Activated CD8-positive, alpha-beta memory T cell treated with anti-CD3 and anti-CD28 coated beads, Interleukin-2, amount 50 U/mL, for 24 hours (primary cell): ENCODE data around the gene UST.
"Not testable (repeated sequence)": the region's sequence is repeated elsewhere in the genome, so short reads cannot be mapped to it uniquely, and the experiment has no call there.

Experiments
- DNase-seq: peaks from one replicate; pipeline ENCODE4 v3.0.0-alpha.2; 2020; ENCODE audit errors: extremely low read depth

The UST gene

GRCh38 chr6:148736774-148737412 lies 9.9 kb upstream of the UST start:
- DNase-seq, result no peak

DNA sequence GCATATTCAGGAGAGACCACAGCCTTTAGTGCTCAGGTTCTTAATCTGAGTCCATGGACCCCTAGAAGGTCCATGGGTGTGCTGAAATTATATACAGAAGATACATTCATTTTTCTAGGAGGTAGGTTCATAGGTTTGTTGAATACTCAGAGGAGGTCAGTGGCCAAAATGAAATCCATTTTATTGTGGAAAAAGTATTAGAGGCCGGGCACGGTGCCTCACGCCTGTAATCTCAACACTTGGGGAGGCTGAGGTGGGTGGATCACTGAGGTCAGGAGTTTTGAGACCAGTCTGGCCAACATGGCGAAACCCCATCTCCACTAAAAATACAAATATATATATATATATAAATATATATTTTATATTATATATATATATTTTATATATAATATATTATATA lies 9.0 kb upstream of the UST start:
- no peak for DNase-seq

GRCh38 chr6:148738946-148739821 lies 7.6 kb upstream of the UST start:
- DNase-seq, result no peak

DNA sequence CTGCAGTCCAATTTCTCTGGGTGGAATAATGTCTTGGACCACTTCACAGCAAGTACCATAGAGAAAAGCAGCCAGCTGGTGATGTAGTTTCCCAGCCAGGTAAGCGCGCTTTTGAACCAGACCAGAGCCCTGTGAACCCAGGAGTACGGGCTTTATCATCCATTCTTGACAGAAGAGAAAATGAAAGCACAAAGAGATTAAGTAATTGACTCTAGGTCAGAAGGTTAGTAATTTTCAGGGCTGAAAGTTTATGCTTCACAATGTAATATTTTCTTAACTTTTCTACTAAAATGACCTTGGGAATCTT lies 7.1 kb upstream of the UST start:
- no peak for DNase-seq

GRCh38 chr6:148743476-148743875 lies 3.4 kb upstream of the UST start:
- DNase-seq, result no peak

DNA sequence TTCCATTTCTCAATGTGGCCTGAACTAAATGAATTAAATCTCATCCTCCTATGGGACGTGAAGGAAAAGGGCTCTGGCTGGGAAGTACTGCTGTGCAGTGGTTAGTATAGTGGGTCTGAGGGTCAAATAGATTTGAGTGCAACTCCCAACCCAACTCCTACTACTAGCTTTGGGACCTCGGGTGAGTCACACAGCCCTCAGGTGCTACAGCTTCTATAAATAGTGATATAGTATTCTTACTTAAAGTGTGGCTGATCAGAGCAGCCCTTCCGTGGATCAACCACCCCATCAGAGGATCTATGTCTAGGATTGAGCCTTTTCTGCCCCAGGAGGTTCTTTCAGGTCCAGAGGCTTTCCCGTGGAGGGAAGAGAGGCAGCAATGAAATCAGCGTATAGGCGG lies 904 bp upstream of the UST start:
- no peak for DNase-seq

DNA sequence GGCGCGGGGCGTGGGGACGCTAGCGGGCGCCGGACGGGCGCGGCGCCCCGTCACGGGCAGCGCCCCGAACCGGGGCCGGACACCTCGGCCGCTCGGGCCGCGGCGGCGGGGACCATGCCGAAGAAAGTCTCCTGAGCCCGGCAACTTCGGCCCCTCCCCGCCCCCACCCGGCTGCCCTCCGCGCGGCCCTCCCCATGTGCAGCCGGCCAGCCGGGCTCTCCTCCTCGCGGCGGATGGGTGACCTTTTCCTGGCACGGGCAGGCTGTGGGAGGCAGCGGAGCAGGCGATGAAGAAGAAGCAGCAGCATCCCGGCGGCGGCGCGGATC lies 278 bp downstream of the UST start:
- no peak for DNase-seq

DNA sequence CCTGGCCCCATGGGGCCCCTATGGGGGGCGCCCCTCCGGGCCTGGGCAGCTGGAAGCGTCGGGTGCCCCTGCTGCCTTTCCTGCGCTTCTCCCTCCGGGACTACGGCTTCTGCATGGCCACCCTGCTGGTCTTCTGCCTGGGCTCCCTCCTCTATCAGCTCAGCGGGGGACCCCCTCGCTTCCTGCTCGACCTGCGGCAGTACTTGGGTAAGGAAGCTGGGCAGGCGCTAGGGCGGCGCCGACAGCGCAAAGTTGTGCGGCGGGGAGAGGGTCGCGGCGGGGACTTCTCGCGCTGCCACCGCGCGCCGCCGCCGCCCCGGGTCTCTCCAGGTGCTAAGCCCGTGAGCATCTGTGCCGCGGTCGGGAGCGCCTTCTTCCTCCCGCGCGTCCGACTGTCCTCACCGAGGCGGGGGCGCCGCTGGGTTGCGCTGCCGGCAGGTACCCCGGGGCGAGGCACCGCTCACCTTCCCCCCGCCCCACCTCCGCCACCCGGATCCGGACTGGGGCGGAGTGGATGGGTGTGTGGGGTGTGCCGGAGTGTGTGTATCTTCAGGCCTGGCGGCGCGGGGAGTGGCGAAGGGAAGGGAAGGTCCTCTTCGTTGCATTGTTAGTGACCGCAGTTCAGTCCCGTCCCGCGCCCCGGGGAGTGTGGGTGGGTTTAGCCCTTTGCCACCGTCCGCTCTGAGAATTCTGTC lies 788 bp downstream of the UST start:
- no peak for DNase-seq

DNA sequence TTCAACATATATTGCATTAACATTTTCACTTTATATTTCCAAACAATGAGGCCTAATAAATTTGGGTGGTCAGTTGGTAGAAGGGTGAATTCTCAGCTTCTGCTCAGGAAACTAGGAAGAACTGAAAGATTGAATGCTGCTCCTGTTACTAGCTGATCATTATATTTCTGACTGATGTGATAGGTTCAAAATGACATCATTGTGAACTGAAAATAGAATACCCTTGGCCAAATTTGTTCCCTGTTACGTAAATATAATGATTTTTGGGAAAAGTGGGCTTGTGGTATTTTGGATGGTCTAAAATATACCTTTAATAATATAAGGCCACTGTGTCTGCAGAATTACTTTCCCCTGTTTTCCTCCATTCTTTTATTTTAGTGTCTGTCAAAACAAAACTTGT lies 2.8 kb downstream of the UST start:
- DNase-seq, result no peak

GRCh38 chr6:148750838-148751792 lies 4.3 kb downstream of the UST start:
- no peak for DNase-seq

- no peak for DNase-seq
Measured at GRCh38 chr6:148751793-148752170, 5.0 kb downstream of the UST start.

DNA sequence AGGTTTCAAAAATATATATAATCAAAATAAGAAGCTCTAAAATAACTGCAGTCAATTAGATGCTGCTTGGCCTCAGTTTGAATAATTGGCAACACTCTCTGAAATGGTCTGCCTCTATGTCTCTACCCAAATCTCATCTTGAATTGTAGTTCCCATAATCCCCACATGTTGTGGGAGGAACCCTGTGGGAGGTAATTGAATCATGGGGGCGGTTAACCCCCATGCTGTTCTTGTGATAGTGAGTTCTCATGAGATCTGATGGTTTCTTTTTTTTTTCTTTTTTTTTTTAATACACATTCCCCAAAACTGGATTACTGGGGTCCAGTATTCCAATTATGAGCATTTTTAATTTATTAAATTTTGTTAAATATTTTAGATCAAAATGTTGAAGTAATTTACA lies 8.5 kb downstream of the UST start:
- not testable (repeated sequence) for DNase-seq

DNA sequence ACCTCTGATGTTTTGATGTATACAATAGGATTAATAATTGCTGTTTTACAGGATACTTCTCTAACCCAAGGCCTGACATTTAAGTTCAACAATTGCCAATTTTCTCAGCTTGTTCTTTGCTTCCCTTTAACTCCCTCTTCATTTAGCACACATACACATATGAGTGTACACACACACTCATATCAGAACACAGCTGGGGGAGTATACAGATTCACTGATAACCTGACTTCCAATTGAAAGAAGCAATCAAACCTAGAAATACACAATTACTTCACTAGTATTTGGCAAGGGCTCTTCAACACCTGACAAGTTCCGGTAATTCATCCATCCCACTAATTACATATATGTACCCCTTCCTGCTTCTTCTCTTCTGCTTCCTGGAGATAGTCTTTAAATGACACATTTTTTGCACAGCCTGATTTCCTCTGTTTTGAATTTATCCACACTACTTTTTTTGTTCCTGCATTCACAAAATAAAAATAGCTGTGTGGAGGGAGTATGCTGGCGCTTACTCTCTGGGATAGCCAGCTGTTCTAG lies 11.2 kb downstream of the UST start:
- DNase-seq, result no peak

- no peak for DNase-seq
Measured at GRCh38 chr6:148758492-148758891, 11.7 kb downstream of the UST start.

DNA sequence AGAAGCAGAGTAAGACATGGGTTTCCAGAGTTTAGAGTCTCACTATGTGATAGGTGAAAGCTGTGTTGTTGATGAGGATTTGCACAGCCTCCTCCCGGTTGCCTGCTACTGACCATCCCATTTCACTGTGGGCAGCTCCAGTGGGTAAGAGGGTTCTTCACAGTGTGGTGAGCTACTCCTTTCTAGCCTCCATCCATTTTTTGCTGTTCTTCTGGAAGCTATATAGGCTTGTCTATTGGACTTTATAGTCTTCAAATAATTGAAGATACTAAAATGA lies 13.4 kb downstream of the UST start:
- no peak for DNase-seq

- no peak for DNase-seq
Measured at GRCh38 chr6:148760568-148761526, 14.0 kb downstream of the UST start.

GRCh38 chr6:148761527-148762011 lies 14.7 kb downstream of the UST start:
- DNase-seq, result no peak

DNA sequence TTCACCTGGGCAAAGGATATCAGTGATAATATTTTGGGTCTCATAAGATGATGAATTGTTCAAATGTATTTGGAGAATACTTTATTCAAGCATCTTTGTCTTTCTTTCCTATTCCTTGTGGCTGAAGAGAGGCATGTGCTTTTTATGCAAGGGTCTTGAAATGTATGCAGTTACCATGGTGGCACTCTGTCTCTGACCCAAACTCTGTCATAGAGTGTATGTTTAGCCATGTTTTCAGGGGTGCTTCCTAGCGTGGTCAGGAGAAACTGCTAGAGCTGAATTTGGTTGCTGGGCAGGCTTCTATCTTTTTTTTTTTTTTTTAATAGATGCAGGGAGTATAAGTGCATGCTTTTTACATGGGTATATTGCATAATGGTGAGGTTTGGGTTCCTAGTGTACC lies 15.4 kb downstream of the UST start:
- DNase-seq, result no peak

GRCh38 chr6:148764259-148765020 lies 17.6 kb downstream of the UST start:
- DNase-seq, result not testable (repeated sequence)
